H1 (cell line): ENCODE data around the gene TMEM30A. TPM values are rescaled to one million over a fixed set of nuclear protein-coding genes. Genes with fewer than 3 reads are reported as not detected.

Experiments used
- ASH2L ChIP-seq: fragments of 200-600, 300-600 bp; sonication (generic); IDR thresholded peaks from one replicate; pipeline ENCODE4 v1.7.1; 2017; ENCODE audit warnings: low read length
- HDAC2 ChIP-seq, 2 experiments: fragments of 300-600 bp in 1 of 2; sonication (generic) in 1 of 2; IDR thresholded peaks; 2 replicates each; pipeline ENCODE4 v1.6.1; 2011 to 2012; ENCODE audit warnings: low read depth in 2 of 2, low read length in 2 of 2, mild to moderate bottlenecking in 2 of 2, moderate library complexity in 2 of 2, borderline replicate concordance in 1 of 2, inconsistent platforms in 1 of 2
- KDM4A ChIP-seq: IDR thresholded peaks from one replicate; pipeline ENCODE4 v1.7.1; 2012; ENCODE audit warnings: low read depth, mild to moderate bottlenecking, moderate library complexity, low read length, inconsistent platforms; ENCODE audit not compliant: severe bottlenecking
- SAP30 ChIP-seq: fragments of 300-600 bp; sonication (generic); IDR thresholded peaks from 2 replicates; pipeline ENCODE4 v1.7.1; 2012; ENCODE audit warnings: low read length, moderate library complexity, mild to moderate bottlenecking, inconsistent platforms; ENCODE audit not compliant: insufficient read depth, insufficient replicate concordance
- SIN3A ChIP-seq, 2 experiments: IDR thresholded peaks in 1 of 2; conservative IDR thresholded peaks in 1 of 2; 2 replicates each; pipeline ENCODE4 v1.6.1; 2011 to 2012; ENCODE audit warnings: low read length in 2 of 2, improper control_type of control experiment in 1 of 2, low read depth in 1 of 2, mild to moderate bottlenecking in 1 of 2
- polyA plus RNA-seq, 7 experiments: library from polyadenylated mRNA; depleted of rRNA in 3 of 7; stranded (reverse) in 5 of 7; unstranded in 2 of 7; fragments of >200 nt in 5 of 7; fragments of 200-250 nt in 2 of 7; gene quantifications; 1 replicate in 5 of 7; 2 replicates in 1 of 7; 4 replicates in 1 of 7; pipeline versions ENCODE4 v1.2.1 to v1.2.3, GENCODE V29; 2011 to 2013; ENCODE audit warnings: missing spikeins in 2 of 7, mixed read lengths in 2 of 7
- total RNA-seq: library from RNA; stranded (reverse); fragmentation: NEBNext Ultra II Directional; extraction: Animal tissue kit (Norgen Biotek cat#: 25700); gene quantifications from 2 replicates; pipeline ENCODE4 v1.2.1, GENCODE V29; 2021

Gene TMEM30A
- total and polyA plus RNA-seq, 2 of the 8 experiments (the other 6 are each of a cell fraction or from before 2014, with no cell fraction given): 10.5 to 71.0 TPM

- TF ChIP-seq HDAC2 (IDR thresholded peaks at IDR 0.05; ENCODE audit: borderline replicate concordance in 1 of 2, low read depth in 2 of 2, low read length in 2 of 2) (peak in 1 of 2 experiments; percentile 64; a peak in 1 of 4 replicates), ASH2L (peak; percentile 100), SAP30 (peak; percentile 82), SIN3A (conservative IDR thresholded peaks at IDR 0.05 in 1 of 2, IDR thresholded peaks at IDR 0.05 in 1 of 2; ENCODE audit: low read depth in 1 of 2, low read length in 2 of 2) (peak in 1 of 2 experiments; percentile 6; a peak in 1 of 4 replicates), KDM4A (peak; percentile 43)
Measured at GRCh38 chr6:75283907-75284631, 523 bp downstream of the TMEM30A start (continued).
